Superior temporal gyrus (tissue), 1 donor: Measurements from ENCODE around the gene MMP15.
"Not testable (repeated sequence)": the region's sequence is repeated elsewhere in the genome, so short reads cannot be mapped to it uniquely, and the experiment has no call there.

ENCODE experiments used
- DNase-seq: peaks from one replicate; pipeline ENCODE4 v3.0.0-alpha.2; 2016; ENCODE audit errors: extremely low spot score

The MMP15 gene

GRCh38 chr16:58049232-58050185 lies 24.0 kb downstream of the MMP15 start:
- no peak for DNase-seq

- no peak for DNase-seq
Observed at GRCh38 chr16:58051296-58051695, 25.7 kb downstream of the MMP15 start.

GRCh38 chr16:58051821-58052603 lies 26.5 kb downstream of the MMP15 start:
- no peak for DNase-seq

- no peak for DNase-seq
Observed at GRCh38 chr16:58053682-58054005, 28.1 kb downstream of the MMP15 start.

GRCh38 chr16:58054289-58054688 lies 28.7 kb downstream of the MMP15 start:
- DNase-seq = no peak

GRCh38 chr16:58056580-58056979 lies 31.0 kb downstream of the MMP15 start:
- DNase-seq = no peak

- no peak for DNase-seq
Observed at GRCh38 chr16:58057121-58057520, 31.6 kb downstream of the MMP15 start.

GRCh38 chr16:58057784-58058183 lies 32.2 kb downstream of the MMP15 start:
- DNase-seq = no peak

- DNase-seq = no peak
Observed at GRCh38 chr16:58062821-58063220, 37.3 kb downstream of the MMP15 start.

GRCh38 chr16:58063377-58064076 lies 38.0 kb downstream of the MMP15 start:
- no peak for DNase-seq

GRCh38 chr16:58070585-58070984 lies 45.0 kb downstream of the MMP15 start:
- no peak for DNase-seq

- DNase-seq = not testable (repeated sequence)
Observed at GRCh38 chr16:58072134-58072533, 46.6 kb downstream of the MMP15 start.

GRCh38 chr16:58073086-58073485 lies 47.5 kb downstream of the MMP15 start:
- not testable (repeated sequence) for DNase-seq

- DNase-seq = no peak
Observed at GRCh38 chr16:58074657-58075056, 49.1 kb downstream of the MMP15 start.

- DNase-seq = no peak
Observed at GRCh38 chr16:58076514-58076913, 51.0 kb downstream of the MMP15 start.

- DNase-seq = no peak
Observed at GRCh38 chr16:58077796-58078195, 52.2 kb downstream of the MMP15 start.

- not testable (repeated sequence) for DNase-seq
Observed at GRCh38 chr16:58080657-58081056, 55.1 kb downstream of the MMP15 start.

GRCh38 chr16:58082381-58082780 lies 56.8 kb downstream of the MMP15 start:
- DNase-seq = no peak

- no peak for DNase-seq
Observed at GRCh38 chr16:58084635-58085034, 59.1 kb downstream of the MMP15 start.

- no peak for DNase-seq
Observed at GRCh38 chr16:58085171-58085570, 59.6 kb downstream of the MMP15 start.

GRCh38 chr16:58085584-58086251 lies 60.2 kb downstream of the MMP15 start:
- no peak for DNase-seq
